SJCRH30 (cell line): ENCODE results near the gene SLC23A2. TPM values are rescaled to one million over a fixed set of nuclear protein-coding genes. Genes with fewer than 3 reads are reported as not detected.
"Not testable (repeated sequence)": the region's sequence is repeated elsewhere in the genome, so short reads cannot be mapped to it uniquely, and the experiment has no call there.

ENCODE experiments used
- DNase-seq, 2 experiments: peaks; one replicate each; pipeline ENCODE4 v3.0.0-alpha.2; 2015 to 2020
- H3K27ac ChIP-seq: fragments of 250-450 bp; sonication (Bioruptor Pico); 2 replicates; pipeline ENCODE4 v1.5.1; 2020; ENCODE audit warnings: mild to moderate bottlenecking, moderate library complexity
- H3K27me3 ChIP-seq: fragments of 250-450 bp; sonication (Bioruptor Pico); 2 replicates; pipeline ENCODE4 v1.5.1; 2020; ENCODE audit warnings: mild to moderate bottlenecking, moderate library complexity
- H3K36me3 ChIP-seq: fragments of 250-450 bp; sonication (Bioruptor Pico); 2 replicates; pipeline ENCODE4 v1.5.1; 2020; ENCODE audit warnings: mild to moderate bottlenecking, moderate library complexity
- H3K4me1 ChIP-seq: fragments of 250-450 bp; sonication (Bioruptor Pico); 2 replicates; pipeline ENCODE4 v1.5.1; 2020; ENCODE audit warnings: mild to moderate bottlenecking, moderate library complexity
- H3K4me3 ChIP-seq: fragments of 250-450 bp; sonication (Bioruptor Pico); 2 replicates; pipeline ENCODE4 v1.5.1; 2020; ENCODE audit warnings: mild to moderate bottlenecking, moderate library complexity
- H3K9me3 ChIP-seq: fragments of 250-450 bp; sonication (Bioruptor Pico); replicated peaks from 2 replicates; pipeline ENCODE4 v1.5.1; 2020; ENCODE audit warnings: mild to moderate bottlenecking, moderate library complexity
- total RNA-seq: library from RNA; depleted of rRNA; stranded (reverse); fragments of >200 nt; shearing (Covaris generic); gene quantifications from 2 replicates; pipeline ENCODE4 v1.2.3, GENCODE V29; 2014; rRNA removed

Gene SLC23A2
- total RNA-seq: 19.1 and 21.1 TPM in 2 replicates

GRCh38 chr20:5001174-5002076 is at the start of gene SLC23A2:
TSS of gene SLC23A2 (minus strand) at chr20:5001510. CDS start at chr20:4932562, 68,948 bp downstream.
- Histone ChIP-seq H3K27me3 (no peaks in the 10 kb centered on the region), H3K9me3 (no peaks in the 10 kb centered on the region), H3K4me1 (0 out of 2 replicates have a peak, but pooled peaks cover 3% of the 10 kb centered on the region), H3K4me3 (peak within 1 kb of the TSS; percentile 88), H3K36me3 (no peaks in the 10 kb centered on the region), H3K27ac (no peak within 1 kb of the TSS)
- DNase-seq: peak; percentile 23 to 56

GRCh38 chr20:5046656-5047339 is 45.5 kb upstream of the SLC23A2 start:
- no peaks in the 10 kb centered on the region for H3K4me1 ChIP-seq

GRCh38 chr20:5045906-5046305 is 44.6 kb upstream of the SLC23A2 start:
- Histone ChIP-seq H3K4me1 (no peaks in the 10 kb centered on the region), H3K4me3 (no peak overlapping the region), H3K27me3 (0 out of 2 replicates have a peak, but pooled peaks cover 5% of the 10 kb centered on the region), H3K9me3 (no peaks in the 10 kb centered on the region), H3K27ac (no peak overlapping the region), H3K36me3 (no peaks in the 10 kb centered on the region)
- DNase-seq: no peak

More at GRCh38 chr20:5046656-5047339, 45.5 kb upstream of the SLC23A2 start:
- Histone ChIP-seq H3K36me3 (no peaks in the 10 kb centered on the region), H3K27me3 (0 out of 2 replicates have a peak, but pooled peaks cover 5% of the 10 kb centered on the region), H3K9me3 (no peaks in the 10 kb centered on the region), H3K4me3 (no peak overlapping the region), H3K27ac (no peak overlapping the region)
- DNase-seq: no peak

- H3K27me3 ChIP-seq: 0 out of 2 replicates have a peak, but pooled peaks cover 5% of the 10 kb centered on the region
- DNase-seq: no peak
Measured at GRCh38 chr20:5044075-5044620, 42.8 kb upstream of the SLC23A2 start.

GRCh38 chr20:5041433-5041832 is 40.1 kb upstream of the SLC23A2 start:
- H3K27me3 ChIP-seq: peaks cover 5% of the 10 kb centered on the region; the same call in 1 of the 2 replicates
- H3K9me3 ChIP-seq: no peaks in the 10 kb centered on the region
- H3K4me1 ChIP-seq: no peaks in the 10 kb centered on the region
- no peak overlapping the region for H3K4me3 ChIP-seq
- H3K27ac ChIP-seq: no peak overlapping the region
- DNase-seq: peak; percentile 27 to 30
- no peaks in the 10 kb centered on the region for H3K36me3 ChIP-seq

More at GRCh38 chr20:5044075-5044620, 42.8 kb upstream of the SLC23A2 start:
- Histone ChIP-seq H3K27ac (no peak overlapping the region), H3K36me3 (no peaks in the 10 kb centered on the region), H3K9me3 (no peaks in the 10 kb centered on the region), H3K4me3 (no peak overlapping the region), H3K4me1 (no peaks in the 10 kb centered on the region)

- no peaks in the 10 kb centered on the region for H3K9me3 ChIP-seq
- DNase-seq: no peak
- no peaks in the 10 kb centered on the region for H3K4me1 ChIP-seq
- H3K4me3 ChIP-seq: no peak overlapping the region
- no peaks in the 10 kb centered on the region for H3K36me3 ChIP-seq
- H3K27me3 ChIP-seq: peaks cover 5% of the 10 kb centered on the region; the same call in 1 of the 2 replicates
- no peak overlapping the region for H3K27ac ChIP-seq
Measured at GRCh38 chr20:5040345-5040744, 39.0 kb upstream of the SLC23A2 start.

GRCh38 chr20:5039889-5040288 is 38.6 kb upstream of the SLC23A2 start:
- H3K27ac ChIP-seq: no peak overlapping the region
- H3K4me3 ChIP-seq: no peak overlapping the region

GRCh38 chr20:5039255-5039657 is 37.9 kb upstream of the SLC23A2 start:
- no peak overlapping the region for H3K4me3 ChIP-seq
- H3K36me3 ChIP-seq: no peaks in the 10 kb centered on the region

More at GRCh38 chr20:5039889-5040288, 38.6 kb upstream of the SLC23A2 start:
- Histone ChIP-seq H3K27me3 (peaks cover 5% of the 10 kb centered on the region; the same call in 1 of the 2 replicates), H3K36me3 (no peaks in the 10 kb centered on the region), H3K9me3 (no peaks in the 10 kb centered on the region), H3K4me1 (no peaks in the 10 kb centered on the region)
- DNase-seq: no peak

GRCh38 chr20:5036828-5037227 is 35.5 kb upstream of the SLC23A2 start:
- Histone ChIP-seq H3K4me1 (peaks cover 8% of the 10 kb centered on the region; the same call in 1 of the 2 replicates), H3K9me3 (no peaks in the 10 kb centered on the region), H3K4me3 (no peak overlapping the region), H3K27me3 (peaks cover 5% of the 10 kb centered on the region; the same call in 1 of the 2 replicates), H3K27ac (no peak overlapping the region), H3K36me3 (no peaks in the 10 kb centered on the region)
- DNase-seq: no peak

More at GRCh38 chr20:5039255-5039657, 37.9 kb upstream of the SLC23A2 start:
- no peak overlapping the region for H3K27ac ChIP-seq
- no peaks in the 10 kb centered on the region for H3K9me3 ChIP-seq
- H3K27me3 ChIP-seq: peaks cover 5% of the 10 kb centered on the region; the same call in 1 of the 2 replicates
- no peaks in the 10 kb centered on the region for H3K4me1 ChIP-seq
- no peak for DNase-seq

GRCh38 chr20:5035518-5035917 is 34.2 kb upstream of the SLC23A2 start:
- H3K36me3 ChIP-seq, H3K27ac ChIP-seq, H3K4me1 ChIP-seq, H3K4me3 ChIP-seq, DNase-seq, H3K27me3 ChIP-seq, H3K9me3 ChIP-seq: not testable (repeated sequence)

GRCh38 chr20:5033566-5033965 is 32.3 kb upstream of the SLC23A2 start:
- H3K4me1 ChIP-seq: peaks cover 8% of the 10 kb centered on the region; the same call in 1 of the 2 replicates
- DNase-seq: peak in 1 of 2 experiments; percentile 27
- no peak overlapping the region for H3K4me3 ChIP-seq
- H3K9me3 ChIP-seq: no peaks in the 10 kb centered on the region
- H3K27ac ChIP-seq: no peak overlapping the region
- H3K36me3 ChIP-seq: no peaks in the 10 kb centered on the region
- peaks cover 5% of the 10 kb centered on the region; the same call in 1 of the 2 replicates for H3K27me3 ChIP-seq

- DNase-seq, H3K27me3 ChIP-seq, H3K4me1 ChIP-seq, H3K4me3 ChIP-seq, H3K27ac ChIP-seq, H3K9me3 ChIP-seq, H3K36me3 ChIP-seq: not testable (repeated sequence)
Measured at GRCh38 chr20:5031701-5032100, 30.4 kb upstream of the SLC23A2 start.

- Histone ChIP-seq H3K36me3 (no peaks in the 10 kb centered on the region), H3K4me3 (no peak overlapping the region), H3K9me3 (no peaks in the 10 kb centered on the region), H3K27ac (no peak overlapping the region), H3K27me3 (no peaks in the 10 kb centered on the region), H3K4me1 (peaks cover 8% of the 10 kb centered on the region; the same call in 1 of the 2 replicates)
- no peak for DNase-seq
Measured at GRCh38 chr20:5031206-5031557, 29.9 kb upstream of the SLC23A2 start.

- no peak for DNase-seq
- Histone ChIP-seq H3K4me1 (peaks cover 8% of the 10 kb centered on the region; the same call in 1 of the 2 replicates), H3K4me3 (no peak overlapping the region), H3K9me3 (no peaks in the 10 kb centered on the region), H3K36me3 (no peaks in the 10 kb centered on the region), H3K27ac (no peak overlapping the region), H3K27me3 (no peaks in the 10 kb centered on the region)
Measured at GRCh38 chr20:5030348-5031205, 29.3 kb upstream of the SLC23A2 start.
